GM23338 (cell line): ENCODE data around the gene KIFC1. TPM values are rescaled to one million over a fixed set of nuclear protein-coding genes. Genes with fewer than 3 reads are reported as not detected.
A peak's percentile ranks its signal among the peaks of the same experiment; 100 is the strongest.

ENCODE experiments used
- ATAC-seq: fragments of 200-7000 bp; cut with Tn5 transposase; 3 replicates; pipeline ENCODE4 v1.9.1; 2020
- DNase-seq: peaks from one replicate; pipeline ENCODE4 v3.0.0-alpha.2; 2015; ENCODE audit warnings: low spot score
- H2AFZ ChIP-seq: fragments of 200-600 bp; sonication (generic); 2 replicates; pipeline ENCODE4 v1.8.0; 2016; ENCODE audit warnings: antibody characterized with exemption, mild to moderate bottlenecking, moderate library complexity
- H3F3A ChIP-seq: fragments of 200-600 bp; sonication (generic); replicated peaks from 2 replicates; pipeline ENCODE4 v1.8.0; 2017; ENCODE audit warnings: antibody characterized with exemption, mixed run types, low read depth
- H3K27ac ChIP-seq: fragments of 200-600 bp; sonication (generic); 2 replicates; pipeline ENCODE4 v1.6.1; 2016; ENCODE audit warnings: low read depth
- H3K27me3 ChIP-seq: fragments of 200-600 bp; sonication (generic); 2 replicates; pipeline ENCODE4 v1.8.0; 2016; ENCODE audit warnings: mild to moderate bottlenecking, mixed run types, moderate library complexity; ENCODE audit not compliant: insufficient read depth
- H3K36me3 ChIP-seq: fragments of 200-600 bp; sonication (generic); 2 replicates; pipeline ENCODE4 v1.8.0; 2016; ENCODE audit warnings: mild to moderate bottlenecking; ENCODE audit not compliant: insufficient read depth
- H3K4me1 ChIP-seq: fragments of 200-600 bp; sonication (generic); 2 replicates; pipeline ENCODE4 v1.8.0; 2016; ENCODE audit warnings: mild to moderate bottlenecking, moderate library complexity; ENCODE audit not compliant: insufficient read depth
- H3K4me2 ChIP-seq: fragments of 200-600 bp; sonication (generic); 2 replicates; pipeline ENCODE4 v1.7.1; 2017; ENCODE audit warnings: mixed run types
- H3K4me3 ChIP-seq: fragments of 200-600 bp; sonication (generic); 2 replicates; pipeline ENCODE4 v1.6.1; 2016; ENCODE audit warnings: mixed run types
- H3K79me2 ChIP-seq: fragments of 200-600 bp; sonication (generic); replicated peaks from 2 replicates; pipeline ENCODE4 v1.8.0; 2017; ENCODE audit warnings: mild to moderate bottlenecking; ENCODE audit not compliant: insufficient read depth
- H3K9me2 ChIP-seq: fragments of 200-600 bp; sonication (generic); 2 replicates; pipeline ENCODE4 v1.8.0; 2017; ENCODE audit not compliant: insufficient read depth
- H4K20me1 ChIP-seq: fragments of 200-600 bp; sonication (generic); replicated peaks from 2 replicates; pipeline ENCODE4 v1.8.0; 2017; ENCODE audit warnings: mild to moderate bottlenecking; ENCODE audit not compliant: insufficient read depth
- H3K27ac Mint-ChIP-seq: 2 replicates; pipeline ENCODE4 v1.8.0; 2020; ENCODE audit warnings: inconsistent platforms, mild to moderate bottlenecking, moderate library complexity, mixed read lengths
- H3K27me3 Mint-ChIP-seq: 3 replicates; pipeline ENCODE4 v1.8.0; 2022; ENCODE audit warnings: low read depth, mild to moderate bottlenecking, moderate library complexity, mixed read lengths, inconsistent platforms; ENCODE audit not compliant: insufficient read depth, poor library complexity
- H3K36me3 Mint-ChIP-seq: 3 replicates; pipeline ENCODE4 v1.8.0; 2021; ENCODE audit warnings: low read depth, mild to moderate bottlenecking, inconsistent platforms, moderate library complexity, mixed read lengths
- H3K4me1 Mint-ChIP-seq: 3 replicates; pipeline ENCODE4 v1.8.0; 2020; ENCODE audit warnings: mild to moderate bottlenecking, inconsistent platforms, mixed read lengths
- H3K4me3 Mint-ChIP-seq: 3 replicates; pipeline ENCODE4 v1.8.0; 2021; ENCODE audit warnings: moderate library complexity, mild to moderate bottlenecking, inconsistent platforms, mixed read lengths
- H3K9me3 Mint-ChIP-seq: 3 replicates; pipeline ENCODE4 v1.8.0; 2020; ENCODE audit warnings: moderate library complexity, mild to moderate bottlenecking, inconsistent platforms, mixed read lengths
- CREB1 ChIP-seq: fragments of 250-450 bp; sonication (Bioruptor Pico); IDR thresholded peaks from 2 replicates; pipeline ENCODE4 v1.5.0; 2020; ENCODE audit warnings: low read depth, mild to moderate bottlenecking, moderate library complexity
- CTCF ChIP-seq, 2 experiments: fragments of 200-600 bp in 1 of 2; sonication (generic) in 1 of 2; conservative IDR thresholded peaks; 2 replicates each; pipeline versions ENCODE4 v1.5.1 to v1.6.1; 2016 to 2017; ENCODE audit warnings: antibody characterized with exemption in 2 of 2, low read depth in 2 of 2, mild to moderate bottlenecking in 2 of 2, moderate library complexity in 1 of 2
- EZH2 ChIP-seq: fragments of 200-600 bp; sonication (generic); IDR thresholded peaks from one replicate; pipeline ENCODE4 v1.8.0; 2017; ENCODE audit warnings: antibody characterized with exemption, mild to moderate bottlenecking, low read depth; ENCODE audit not compliant: unreplicated experiment
- EZH2phosphoT487 ChIP-seq: fragments of 200-600 bp; sonication (generic); IDR thresholded peaks from one replicate; pipeline ENCODE4 v1.8.1; 2018; ENCODE audit warnings: antibody characterized with exemption; ENCODE audit not compliant: unreplicated experiment
- JUNB ChIP-seq: IDR thresholded peaks from one replicate; pipeline ENCODE4 v1.6.1; 2016; ENCODE audit warnings: antibody characterized with exemption; ENCODE audit not compliant: unreplicated experiment
- NANOG ChIP-seq: IDR thresholded peaks from 2 replicates; pipeline ENCODE4 v1.6.1; 2016; ENCODE audit warnings: antibody characterized with exemption, borderline replicate concordance
- POLR2AphosphoS5 ChIP-seq: IDR thresholded peaks from 2 replicates; pipeline ENCODE4 v1.6.1; 2016; ENCODE audit warnings: antibody characterized with exemption, low read depth
- REST ChIP-seq: IDR thresholded peaks from one replicate; pipeline ENCODE4 v1.6.1; 2018; ENCODE audit warnings: antibody characterized with exemption; ENCODE audit not compliant: unreplicated experiment
- STAT1 ChIP-seq: IDR thresholded peaks from one replicate; pipeline ENCODE4 v1.6.1; 2016; ENCODE audit warnings: antibody characterized with exemption; ENCODE audit not compliant: unreplicated experiment
- ZNF114 ChIP-seq: fragments of 250-450 bp; sonication (Bioruptor Pico); IDR thresholded peaks from 2 replicates; pipeline ENCODE4 v1.5.0; 2020; ENCODE audit warnings: mild to moderate bottlenecking, moderate library complexity
- ZNF331 ChIP-seq: fragments of 250-450 bp; sonication (Bioruptor Pico); IDR thresholded peaks from 2 replicates; pipeline ENCODE4 v1.5.0; 2020; ENCODE audit warnings: low read depth, mild to moderate bottlenecking, moderate library complexity
- ZNF462 ChIP-seq: fragments of 250-450 bp; sonication (Bioruptor Pico); IDR thresholded peaks from 2 replicates; pipeline ENCODE4 v1.5.0; 2020; ENCODE audit warnings: mild to moderate bottlenecking, moderate library complexity
- polyA plus RNA-seq: library from polyadenylated mRNA; unstranded; fragments of >200 nt; fragmentation: Nextera tagmentation; extraction: Ambion mirVana; gene quantifications from 2 replicates; pipeline ENCODE4 v1.2.1, GENCODE V29; 2016
- total RNA-seq: library from RNA; depleted of rRNA; stranded (reverse); fragments of >200 nt; shearing (Covaris generic); gene quantifications from 2 replicates; pipeline ENCODE4 v1.2.3, GENCODE V29; 2014
- TF ChIP-seq, protein P1 (sequence below): IDR thresholded peaks from 2 replicates; pipeline ENCODE4 v1.6.1; 2016; ENCODE audit warnings: antibody characterized with exemption

The KIFC1 gene
- total and polyA plus RNA-seq, 2 experiments from 2014 or later = 10.3 to 61.7 TPM

DNA sequence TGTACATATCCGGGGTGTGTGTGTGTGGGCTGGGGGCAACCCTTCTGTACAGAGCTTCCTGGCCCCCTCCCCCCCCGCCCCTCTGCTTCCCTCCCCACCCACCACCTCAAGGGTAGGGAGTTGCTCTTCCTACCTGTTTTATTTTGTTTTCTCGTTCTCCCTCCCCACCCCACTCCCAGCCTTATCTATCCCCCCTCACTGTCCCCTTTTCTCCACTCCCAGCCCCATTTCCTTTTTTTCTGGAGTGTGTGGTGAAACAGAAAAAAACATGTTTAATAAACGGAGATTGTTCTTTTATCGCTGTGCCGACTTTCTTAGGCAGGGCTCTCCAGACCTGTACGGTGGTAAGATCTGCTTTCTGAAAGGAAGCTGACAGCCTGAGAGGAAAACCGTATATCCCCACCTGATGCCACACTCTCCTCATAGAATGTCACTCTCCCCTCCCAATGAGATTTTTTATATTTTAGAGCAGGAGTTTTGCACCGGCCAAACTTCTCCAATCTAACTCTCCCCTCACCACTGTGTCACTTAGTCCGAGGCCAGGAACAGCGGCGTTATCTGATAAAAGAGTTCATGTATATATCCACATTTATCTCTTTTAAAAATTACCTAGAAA is 61.9 kb downstream of the KIFC1 start:
- DNase-seq (no peak), ATAC-seq (no peak)
- H3K4me3 ChIP-seq = peak overlapping the region; percentile 81
- H3K4me1 ChIP-seq = peaks cover 4% of the 10 kb centered on the region; the same call in 1 of the 2 replicates
- peaks cover 13% of the 10 kb centered on the region for H3F3A ChIP-seq
- H3K4me2 ChIP-seq = peak overlapping the region; percentile 90
- Mint-ChIP-seq H3K27ac (peak overlapping the region; percentile 63), H3K9me3 (peaks cover 7% of the 10 kb centered on the region; the same call in 2 of the 3 replicates), H3K4me3 (peak overlapping the region; percentile 97), H3K4me1 (peaks cover 22% of the 10 kb centered on the region), H3K36me3 (peaks cover 68% of the 10 kb centered on the region), H3K27me3 (peaks cover 23% of the 10 kb centered on the region)
- H3K79me2 ChIP-seq = peaks cover 14% of the 10 kb centered on the region
- no peaks in the 10 kb centered on the region for H3K9me2 ChIP-seq
- no peak overlapping the region for H2AFZ ChIP-seq
- H3K27ac ChIP-seq = peak overlapping the region; percentile 72; the same call in 1 of the 2 replicates
- no peaks in the 10 kb centered on the region for H3K27me3 ChIP-seq
- no peak for TF ChIP-seq ZNF114 (CRISPR knock-in tag)
- no peak for TF ChIP-seq ZNF331
- TF ChIP-seq CTCF (conservative IDR thresholded peaks at IDR 0.05; ENCODE audit: low read depth in 2 of 2) = no peak
- TF ChIP-seq REST = no peak
- no peak for TF ChIP-seq ZNF462 (CRISPR knock-in tag)
- no peak for TF ChIP-seq JUNB
- no peak for TF ChIP-seq POLR2AphosphoS5
- TF ChIP-seq, protein P1, sequence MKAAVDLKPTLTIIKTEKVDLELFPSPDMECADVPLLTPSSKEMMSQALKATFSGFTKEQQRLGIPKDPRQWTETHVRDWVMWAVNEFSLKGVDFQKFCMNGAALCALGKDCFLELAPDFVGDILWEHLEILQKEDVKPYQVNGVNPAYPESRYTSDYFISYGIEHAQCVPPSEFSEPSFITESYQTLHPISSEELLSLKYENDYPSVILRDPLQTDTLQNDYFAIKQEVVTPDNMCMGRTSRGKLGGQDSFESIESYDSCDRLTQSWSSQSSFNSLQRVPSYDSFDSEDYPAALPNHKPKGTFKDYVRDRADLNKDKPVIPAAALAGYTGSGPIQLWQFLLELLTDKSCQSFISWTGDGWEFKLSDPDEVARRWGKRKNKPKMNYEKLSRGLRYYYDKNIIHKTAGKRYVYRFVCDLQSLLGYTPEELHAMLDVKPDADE = no peak
- TF ChIP-seq EZH2 = no peak
- no peak for TF ChIP-seq CREB1 (CRISPR knock-in tag)
- TF ChIP-seq EZH2phosphoT487 = no peak
- TF ChIP-seq NANOG = no peak
- no peak for TF ChIP-seq STAT1
- peaks cover 7% of the 10 kb centered on the region; the same call in 1 of the 2 replicates for H3K36me3 ChIP-seq
- H4K20me1 ChIP-seq = no peaks in the 10 kb centered on the region; the same call in 1 of the 2 replicates
